ENCODE results near the gene ITGA5. TPM values are rescaled to one million over a fixed set of nuclear protein-coding genes. Genes with fewer than 3 reads are reported as not detected.

ITGA5 gene
- total RNA-seq, 1 experiment from 2014 or later: 96.8 TPM

- Histone ChIP-seq H3K27ac (ENCODE audit: low read depth, low read length, poor library complexity, severe bottlenecking) (peak overlapping the region; percentile 45), H3K4me3 (ENCODE audit: low read depth, low read length, poor library complexity, severe bottlenecking) (no peak overlapping the region), H3K27me3 (replicated peaks; ENCODE audit: insufficient read depth, low read depth, low read length, poor library complexity) (no peaks in the 10 kb centered on the region), H3K9me3 (ENCODE audit: low read depth, low read length, poor library complexity, severe bottlenecking) (no peaks in the 10 kb centered on the region), H3K36me3 (ENCODE audit: insufficient read depth, low read length, poor library complexity, severe bottlenecking) (peaks cover 30% of the 10 kb centered on the region), H3K4me1 (ENCODE audit: insufficient read depth, low read length, poor library complexity, severe bottlenecking) (peaks cover 38% of the 10 kb centered on the region)
- intact Hi-C loops (cut with micrococcal nuclease; ENCODE audit: unreplicated experiment): no loop called here
- TF ChIP-seq CTCF (conservative IDR thresholded peaks at IDR 0.05; ENCODE audit: low read depth, low read length): no peak
- TF ChIP-seq EZH2 (IDR thresholded peaks at IDR 0.05; ENCODE audit: borderline replicate concordance, low read depth, low read length, poor library complexity, severe bottlenecking): no peak
- no peak for DNase-seq (ENCODE audit: low spot score)
- no TSS peak for BruUV-seq (replicated peaks)
- ChIA-PET CTCF (interaction anchor here (0.6 kb wide), 1 partner anchor 24 kb away, joined by 5 read pairs; no protein-coding TSS in a partner anchor), POLR2A (ENCODE audit: low non-redundant PET) (no interaction called here)
These were observed 26.4 kb downstream of the ITGA5 start for GRCh38 chr12:54392485-54393206.

GRCh38 chr12:54390668-54391551 is 28.2 kb downstream of the ITGA5 start:
- peaks cover 13% of the 10 kb centered on the region for H3K36me3 ChIP-seq (ENCODE audit: insufficient read depth, low read length, poor library complexity, severe bottlenecking)
- ChIA-PET CTCF (interaction anchor here (0.6 to 0.9 kb wide), 2 partner anchors 22 to 53 kb away, joined by 5 to 8 read pairs; no protein-coding TSS in a partner anchor), POLR2A (ENCODE audit: low non-redundant PET) (interaction anchor here (0.6 kb wide), 2 partner anchors 112 to 1831 kb away, joined by 4 to 18 read pairs; partner anchors contain the start of gene RNF41)
- H3K4me3 ChIP-seq (ENCODE audit: low read depth, low read length, poor library complexity, severe bottlenecking): peak overlapping the region; percentile 58
- TF ChIP-seq CTCF (conservative IDR thresholded peaks at IDR 0.05; ENCODE audit: low read depth, low read length) (peak; percentile 49), EZH2 (IDR thresholded peaks at IDR 0.05; ENCODE audit: borderline replicate concordance, low read depth, low read length, poor library complexity, severe bottlenecking) (no peak)
- DNase-seq (ENCODE audit: low spot score): peak; percentile 69
- H3K27ac ChIP-seq (ENCODE audit: low read depth, low read length, poor library complexity, severe bottlenecking): peak overlapping the region; percentile 19
- BruUV-seq (replicated peaks): no TSS peak
- H3K27me3 ChIP-seq (replicated peaks; ENCODE audit: insufficient read depth, low read depth, low read length, poor library complexity): no peaks in the 10 kb centered on the region
- no peaks in the 10 kb centered on the region for H3K9me3 ChIP-seq (ENCODE audit: low read depth, low read length, poor library complexity, severe bottlenecking)
- H3K4me1 ChIP-seq (ENCODE audit: insufficient read depth, low read length, poor library complexity, severe bottlenecking): peaks cover 47% of the 10 kb centered on the region
- intact Hi-C loops (cut with micrococcal nuclease; ENCODE audit: unreplicated experiment): no loop called here

- H3K36me3 ChIP-seq (ENCODE audit: insufficient read depth, low read length, poor library complexity, severe bottlenecking): peaks cover 8% of the 10 kb centered on the region
- ChIA-PET POLR2A (ENCODE audit: low non-redundant PET) (no interaction called here), CTCF (interaction anchor here (0.6 kb wide), 1 partner anchor 53 kb away, joined by 5 read pairs; no protein-coding TSS in a partner anchor)
- H3K27ac ChIP-seq (ENCODE audit: low read depth, low read length, poor library complexity, severe bottlenecking): no peak overlapping the region
- intact Hi-C loops (cut with micrococcal nuclease; ENCODE audit: unreplicated experiment): no loop called here
- H3K27me3 ChIP-seq (replicated peaks; ENCODE audit: insufficient read depth, low read depth, low read length, poor library complexity): no peaks in the 10 kb centered on the region
- no peak for DNase-seq (ENCODE audit: low spot score)
- peak overlapping the region; percentile 58 for H3K4me3 ChIP-seq (ENCODE audit: low read depth, low read length, poor library complexity, severe bottlenecking)
- BruUV-seq (replicated peaks): no TSS peak
- peaks cover 54% of the 10 kb centered on the region for H3K4me1 ChIP-seq (ENCODE audit: insufficient read depth, low read length, poor library complexity, severe bottlenecking)
- TF ChIP-seq CTCF (conservative IDR thresholded peaks at IDR 0.05; ENCODE audit: low read depth, low read length) (no peak), EZH2 (IDR thresholded peaks at IDR 0.05; ENCODE audit: borderline replicate concordance, low read depth, low read length, poor library complexity, severe bottlenecking) (no peak)
- H3K9me3 ChIP-seq (ENCODE audit: low read depth, low read length, poor library complexity, severe bottlenecking): no peaks in the 10 kb centered on the region
These were observed 28.8 kb downstream of the ITGA5 start for GRCh38 chr12:54390176-54390667.

Data from A673 (cell line).